Activated CD8-positive, alpha-beta T cell treated with anti-CD3 and anti-CD28 coated beads for 36 hours (primary cell): ENCODE results near the gene L1CAM. TPM values are rescaled to one million over a fixed set of nuclear protein-coding genes. Genes with fewer than 3 reads are reported as not detected.

Experiments used
- ATAC-seq: fragments of 200-7000 bp; cut with Tn5 transposase; one replicate; pipeline ENCODE4 v1.10.0; 2021; ENCODE audit warnings: mild to moderate bottlenecking, moderate library complexity
- CTCF ChIA-PET: fragments of 350-600 bp; sonication (Branson Sonifier 250); formaldehyde crosslinking; loops from one replicate; lab custom pipeline; 2021; ENCODE audit warnings: antibody characterized with exemption; lab: Charles Lee
- POLR2A ChIA-PET: fragments of 350-600 bp; sonication (Branson Sonifier 250); formaldehyde crosslinking; loops from one replicate; lab custom pipeline; 2021; ENCODE audit warnings: antibody characterized with exemption; lab: Charles Lee
- DNase-seq: peaks from one replicate; pipeline ENCODE4 v3.0.0-alpha.2; 2020
- H3K27ac Mint-ChIP-seq: one replicate; pipeline ENCODE4 v1.8.0; 2021; ENCODE audit warnings: mild to moderate bottlenecking, mixed read lengths
- H3K27me3 Mint-ChIP-seq: one replicate; pipeline ENCODE4 v1.8.0; 2021; ENCODE audit warnings: mixed read lengths
- H3K36me3 Mint-ChIP-seq: one replicate; pipeline ENCODE4 v1.8.0; 2021; ENCODE audit warnings: low read depth, mixed read lengths
- H3K4me1 Mint-ChIP-seq: one replicate; pipeline ENCODE4 v1.8.0; 2021; ENCODE audit warnings: low read depth, mixed read lengths
- H3K4me3 Mint-ChIP-seq: one replicate; pipeline ENCODE4 v1.8.0; 2021; ENCODE audit warnings: mild to moderate bottlenecking, moderate library complexity, mixed read lengths
- H3K9me3 Mint-ChIP-seq: one replicate; pipeline ENCODE4 v1.8.0; 2021; ENCODE audit warnings: mixed read lengths
- CTCF ChIP-seq: fragments of 200-600 bp; IDR thresholded peaks from one replicate; pipeline ENCODE4 v1.8.0; 2022; ENCODE audit warnings: antibody characterized with exemption, mild to moderate bottlenecking
- intact Hi-C: fragments of 100-400 bp; cut with micrococcal nuclease; formaldehyde crosslinking; loops from one replicate; pipeline ENCODE4 v1.10.0; 2022
- total RNA-seq, 2 experiments: library from RNA; stranded (reverse); gene quantifications; one replicate each; pipeline ENCODE4 v1.2.3, GENCODE V29; 2021

L1CAM gene
- total RNA-seq, 2 experiments from 2014 or later = 2.1 to 2.2 TPM

- H3K27me3 Mint-ChIP-seq = no peaks in the 10 kb centered on the region
- H3K4me1 Mint-ChIP-seq = peaks cover 9% of the 10 kb centered on the region
- H3K36me3 Mint-ChIP-seq = peaks cover 34% of the 10 kb centered on the region
- intact Hi-C loops = no loop called here
- CTCF ChIA-PET = no interaction called here
- H3K9me3 Mint-ChIP-seq = no peaks in the 10 kb centered on the region
- no peak for TF ChIP-seq CTCF
- H3K4me3 Mint-ChIP-seq = no peak overlapping the region
- H3K27ac Mint-ChIP-seq = no peak overlapping the region
- POLR2A ChIA-PET = interaction anchor here (0.7 to 1.2 kb wide), 2 partner anchors 11 to 31 kb away, joined by 3 read pairs; no protein-coding TSS in a partner anchor
- no peak for DNase-seq
- ATAC-seq = no peak
Observed at GRCh38 chrX:153917869-153918268, 31.9 kb upstream of the L1CAM start.

- peaks cover 19% of the 10 kb centered on the region for H3K36me3 Mint-ChIP-seq
- ChIA-PET POLR2A (interaction anchor here (0.8 kb wide), 1 partner anchor 12 kb away, joined by 3 read pairs; no protein-coding TSS in a partner anchor), CTCF (no interaction called here)
- ATAC-seq (no peak), DNase-seq (no peak)
- no peak overlapping the region for H3K27ac Mint-ChIP-seq
- H3K27me3 Mint-ChIP-seq = no peaks in the 10 kb centered on the region
- H3K4me1 Mint-ChIP-seq = peaks cover 4% of the 10 kb centered on the region
- TF ChIP-seq CTCF = no peak
- intact Hi-C loops = no loop called here
- H3K9me3 Mint-ChIP-seq = no peaks in the 10 kb centered on the region
- H3K4me3 Mint-ChIP-seq = no peak overlapping the region
Observed at GRCh38 chrX:153913701-153914100, 27.7 kb upstream of the L1CAM start.

- no peak for TF ChIP-seq CTCF
- ChIA-PET CTCF (no interaction called here), POLR2A (interaction anchor here (0.8 kb wide), 1 partner anchor 12 kb away, joined by 3 read pairs; no protein-coding TSS in a partner anchor)
- no peak overlapping the region for H3K27ac Mint-ChIP-seq
- peaks cover 14% of the 10 kb centered on the region for H3K36me3 Mint-ChIP-seq
- no peaks in the 10 kb centered on the region for H3K9me3 Mint-ChIP-seq
- ATAC-seq (no peak), DNase-seq (no peak)
- no peak overlapping the region for H3K4me3 Mint-ChIP-seq
- intact Hi-C loops = no loop called here
- peaks cover 4% of the 10 kb centered on the region for H3K4me1 Mint-ChIP-seq
- no peaks in the 10 kb centered on the region for H3K27me3 Mint-ChIP-seq
Observed at GRCh38 chrX:153913211-153913610, 27.2 kb upstream of the L1CAM start.

GRCh38 chrX:153911798-153912197, 25.8 kb upstream of the L1CAM start:
- CTCF ChIA-PET = no interaction called here
- intact Hi-C loops = no loop called here
- DNase-seq = no peak
- Mint-ChIP-seq H3K27me3 (no peaks in the 10 kb centered on the region), H3K9me3 (no peaks in the 10 kb centered on the region), H3K36me3 (peaks cover 8% of the 10 kb centered on the region), H3K4me1 (peaks cover 4% of the 10 kb centered on the region), H3K4me3 (no peak overlapping the region), H3K27ac (peak overlapping the region; percentile 37)
- no peak for ATAC-seq
- POLR2A ChIA-PET = interaction anchor here (2.0 kb wide), 1 partner anchor 13 kb away, joined by 5 read pairs; no protein-coding TSS in a partner anchor
- TF ChIP-seq CTCF = no peak

GRCh38 chrX:153910446-153910845, 24.5 kb upstream of the L1CAM start:
- H3K9me3 Mint-ChIP-seq = no peaks in the 10 kb centered on the region
- H3K4me3 Mint-ChIP-seq = no peak overlapping the region
- ChIA-PET CTCF (interaction anchor here (0.8 to 1.1 kb wide), 2 partner anchors 11 to 15 kb away, joined by 3 read pairs; partner anchors contain the start of gene ARHGAP4), POLR2A (interaction anchor here (0.7 to 2.0 kb wide), 3 partner anchors 13 to 34 kb away, joined by 3 to 5 read pairs (median 5); partner anchors contain the start of gene RENBP)
- H3K27ac Mint-ChIP-seq = no peak overlapping the region
- DNase-seq (no peak), ATAC-seq (no peak)
- no peak for TF ChIP-seq CTCF
- peaks cover 13% of the 10 kb centered on the region for H3K4me1 Mint-ChIP-seq
- intact Hi-C loops = no loop called here
- no peaks in the 10 kb centered on the region for H3K27me3 Mint-ChIP-seq
- peaks cover 3% of the 10 kb centered on the region for H3K36me3 Mint-ChIP-seq
